HCT116 (cell line): ENCODE data around the gene UMAD1. TPM values are rescaled to one million over a fixed set of nuclear protein-coding genes. Genes with fewer than 3 reads are reported as not detected.

Experiments used
- ATAC-seq: fragments of 200-7000 bp; cut with Tn5 transposase; 2 replicates; pipeline ENCODE4 v1.9.1; 2020; ENCODE audit warnings: mild to moderate bottlenecking, moderate library complexity
- BruUV-seq: library from RNA; stranded (reverse); fragments of 400-500 nt; replicated peaks from 2 replicates; lab custom pipeline; 2021; lab: Mats Ljungman, UMichigan
- CTCF ChIA-PET: fragments of 300-600 bp; sonication (Branson Sonifier 250); formaldehyde crosslinking; loops from one replicate; lab custom pipeline; 2021; ENCODE audit warnings: antibody characterized with exemption; lab: Charles Lee
- POLR2A ChIA-PET: fragments of 300-600, 350-600 bp; sonication (Branson Sonifier 250); formaldehyde crosslinking; loops from one replicate; lab custom pipeline; 2021; ENCODE audit warnings: antibody characterized with exemption; lab: Charles Lee
- RAD21 ChIA-PET, 2 experiments: fragments of 300-600 bp; sonication (Branson Sonifier 250); formaldehyde crosslinking; loops; one replicate each; lab custom pipeline; 2023; ENCODE audit warnings: low total read pairs in 2 of 2; ENCODE audit not compliant: uncharacterized antibody in 2 of 2, unreplicated experiment in 2 of 2, low non-redundant PET in 1 of 2; lab: Charles Lee
- DNase-seq: peaks from one replicate; pipeline ENCODE4 v3.0.0-alpha.2; 2010; ENCODE audit warnings: low read depth, low spot score
- H2AFZ ChIP-seq: fragments of 200-600 bp; shearing (Covaris generic), sonication (generic); 2 replicates; pipeline ENCODE4 v1.6.1; 2017; ENCODE audit warnings: low read depth, mixed run types, mixed read lengths, antibody characterized with exemption, low read length; ENCODE audit not compliant: poor library complexity, severe bottlenecking
- H3K27ac ChIP-seq: 2 replicates; pipeline ENCODE4 v1.5.1; 2012; ENCODE audit warnings: low read depth, low read length
- H3K27me3 ChIP-seq: fragments of 200-600 bp; sonication (generic); 2 replicates; pipeline ENCODE4 v1.6.1; 2016; ENCODE audit warnings: mixed run types, low read length, mixed read lengths; ENCODE audit not compliant: insufficient read depth
- H3K36me3 ChIP-seq, 2 experiments: fragments of 200-500 bp in 1 of 2; fragments of 200-600 bp in 1 of 2; sonication (Bioruptor generic) in 1 of 2; sonication (generic) in 1 of 2; 2 replicates each; pipeline versions ENCODE4 v1.5.1 to v1.6.1; 2014 to 2016; ENCODE audit warnings: low read length in 2 of 2, inconsistent platforms in 1 of 2, mixed read lengths in 1 of 2, mixed run types in 1 of 2; ENCODE audit not compliant: insufficient read depth in 2 of 2, control insufficient read depth in 1 of 2
- H3K4me1 ChIP-seq, 2 experiments: fragments of 200-600 bp in 1 of 2; sonication (generic) in 1 of 2; 2 replicates each; pipeline versions ENCODE4 v1.5.1 to v1.6.1; 2012 to 2017; ENCODE audit warnings: low read length in 2 of 2, inconsistent platforms in 1 of 2, mild to moderate bottlenecking in 1 of 2, mixed read lengths in 1 of 2, mixed run types in 1 of 2, moderate library complexity in 1 of 2; ENCODE audit not compliant: insufficient read depth in 2 of 2, control insufficient read depth in 1 of 2
- H3K4me2 ChIP-seq: fragments of 200-600 bp; sonication (generic); 2 replicates; pipeline ENCODE4 v1.6.1; 2017; ENCODE audit warnings: mixed run types, low read length, mixed read lengths
- H3K4me3 ChIP-seq, 2 experiments: fragments of 200-600 bp in 1 of 2; sonication (generic) in 1 of 2; replicated peaks in 1 of 2; 2 replicates each; pipeline ENCODE4 v1.5.1; 2011 to 2016; ENCODE audit warnings: low read length in 2 of 2, control low read depth in 1 of 2, low read depth in 1 of 2, mild to moderate bottlenecking in 1 of 2, mixed read lengths in 1 of 2, mixed run types in 1 of 2
- H3K79me2 ChIP-seq: fragments of 200-600 bp; sonication (generic); 2 replicates; pipeline ENCODE4 v1.6.1; 2017; ENCODE audit warnings: mild to moderate bottlenecking, mixed run types, low read length, moderate library complexity, mixed read lengths; ENCODE audit not compliant: insufficient read depth
- H3K9ac ChIP-seq: fragments of 200-600 bp; sonication (generic); 2 replicates; pipeline ENCODE4 v1.6.1; 2016; ENCODE audit warnings: low read length, mixed read lengths
- H3K9me2 ChIP-seq: fragments of 200-600 bp; sonication (generic), shearing (Covaris generic); 2 replicates; pipeline ENCODE4 v1.6.1; 2017; ENCODE audit warnings: mixed run types, mild to moderate bottlenecking, moderate library complexity; ENCODE audit not compliant: insufficient read depth
- H3K9me3 ChIP-seq, 2 experiments: fragments of 200-500 bp in 1 of 2; fragments of 200-600 bp in 1 of 2; sonication (Bioruptor generic) in 1 of 2; sonication (generic) in 1 of 2; 2 replicates each; pipeline ENCODE4 v1.6.1; 2014 to 2017; ENCODE audit warnings: low read length in 2 of 2, mixed read lengths in 2 of 2, inconsistent platforms in 1 of 2, low read depth in 1 of 2, mild to moderate bottlenecking in 1 of 2, mixed run types in 1 of 2, moderate library complexity in 1 of 2; ENCODE audit not compliant: control insufficient read depth in 1 of 2, insufficient read depth in 1 of 2
- H4K20me1 ChIP-seq: fragments of 200-600 bp; sonication (generic), shearing (Covaris generic); 2 replicates; pipeline ENCODE4 v1.6.1; 2017; ENCODE audit warnings: mixed run types, mild to moderate bottlenecking, moderate library complexity; ENCODE audit not compliant: insufficient read depth
- CBX3 ChIP-seq: IDR thresholded peaks from 2 replicates; pipeline ENCODE4 v1.6.1; 2012; ENCODE audit warnings: low read depth
- CEBPB ChIP-seq: IDR thresholded peaks from 2 replicates; pipeline ENCODE4 v1.6.1; 2012; ENCODE audit warnings: low read depth
- CTCF ChIP-seq, 3 experiments: fragments of 200-600 bp in 1 of 3; sonication (generic) in 1 of 3; IDR thresholded peaks in 2 of 3; conservative IDR thresholded peaks in 1 of 3; 2 replicates each; pipeline ENCODE4 v1.5.1; 2012 to 2017; ENCODE audit warnings: low read depth in 2 of 3, low read length in 2 of 3, antibody characterized with exemption in 1 of 3, borderline replicate concordance in 1 of 3, control low read depth in 1 of 3, mild to moderate bottlenecking in 1 of 3, mixed read lengths in 1 of 3, mixed run types in 1 of 3, moderate library complexity in 1 of 3; ENCODE audit not compliant: insufficient read depth in 1 of 3
- EGR1 ChIP-seq: IDR thresholded peaks from 2 replicates; pipeline ENCODE4 v1.6.1; 2012; ENCODE audit warnings: low read depth
- ELF1 ChIP-seq: IDR thresholded peaks from 2 replicates; pipeline ENCODE4 v1.6.1; 2012; ENCODE audit warnings: low read depth, borderline replicate concordance
- EZH2 ChIP-seq: fragments of 200-600 bp; sonication (generic); IDR thresholded peaks from 2 replicates; pipeline ENCODE4 v1.6.1; 2017; ENCODE audit warnings: antibody characterized with exemption, mixed run types
- REST ChIP-seq: IDR thresholded peaks from 2 replicates; pipeline ENCODE4 v1.6.1; 2012; ENCODE audit warnings: low read depth
- SIN3A ChIP-seq: IDR thresholded peaks from 2 replicates; pipeline ENCODE4 v1.6.1; 2012; ENCODE audit warnings: low read depth
- ZBTB33 ChIP-seq: IDR thresholded peaks from 2 replicates; pipeline ENCODE4 v1.6.1; 2011; ENCODE audit warnings: mild to moderate bottlenecking, low read length, moderate library complexity; ENCODE audit not compliant: insufficient replicate concordance; ENCODE audit errors: extremely low read depth
- ZFX ChIP-seq: fragments of 450-650 bp; IDR thresholded peaks from 2 replicates; pipeline ENCODE4 v1.6.1; 2017
- intact Hi-C: fragments of 100-400 bp; cut with micrococcal nuclease; formaldehyde crosslinking; loops from 2 replicates; pipeline ENCODE4 v1.10.0; 2022
- total RNA-seq: library from RNA; stranded (reverse); gene quantifications from one replicate; pipeline ENCODE4 v1.2.1, GENCODE V29; 2021; ENCODE audit not compliant: unreplicated experiment

UMAD1 gene
- total RNA-seq, 1 experiment from 2014 or later: 12.7 TPM

GRCh38 chr7:7673240-7673550, 32.6 kb downstream of the UMAD1 start:
- CTCF ChIA-PET: no interaction called here
- no peaks in the 10 kb centered on the region for H3K4me1 ChIP-seq
- H3K27ac ChIP-seq: no peak overlapping the region

GRCh38 chr7:7675686-7676085, 35.1 kb downstream of the UMAD1 start:
- Histone ChIP-seq H3K79me2 (no peaks in the 10 kb centered on the region), H3K27me3 (no peaks in the 10 kb centered on the region), H3K36me3 (no peaks in the 10 kb centered on the region; a peak in 1 of 4 replicates), H3K4me1 (no peaks in the 10 kb centered on the region), H3K9me3 (no peaks in the 10 kb centered on the region), H3K9ac (no peak overlapping the region), H3K27ac (no peak overlapping the region), H3K4me2 (no peak overlapping the region), H3K4me3 (no peak overlapping the region), H4K20me1 (no peaks in the 10 kb centered on the region), H2AFZ (no peak overlapping the region), H3K9me2 (no peaks in the 10 kb centered on the region)
- ChIA-PET CTCF (no interaction called here), RAD21 (no interaction called here), POLR2A (no interaction called here)
- no TSS peak for BruUV-seq
- ATAC-seq: no peak
- intact Hi-C loops: no loop called here
- no peak for DNase-seq
- TF ChIP-seq CTCF (IDR thresholded peaks at IDR 0.05 in 2 of 3, conservative IDR thresholded peaks at IDR 0.05 in 1 of 3; ENCODE audit: borderline replicate concordance in 1 of 3, insufficient read depth in 1 of 3, low read depth in 2 of 3, low read length in 2 of 3): no peak
- TF ChIP-seq CEBPB: no peak
- no peak for TF ChIP-seq EGR1
- TF ChIP-seq ZBTB33: no peak
- no peak for TF ChIP-seq ZFX
- TF ChIP-seq CBX3: no peak
- no peak for TF ChIP-seq SIN3A
- no peak for TF ChIP-seq ELF1
- TF ChIP-seq REST: no peak

More at GRCh38 chr7:7673240-7673550, 32.6 kb downstream of the UMAD1 start:
- Histone ChIP-seq H3K36me3 (no peaks in the 10 kb centered on the region; a peak in 1 of 4 replicates), H2AFZ (no peak overlapping the region), H3K79me2 (0 out of 2 replicates have a peak, but pooled peaks cover 5% of the 10 kb centered on the region), H3K4me3 (no peak overlapping the region), H3K27me3 (no peaks in the 10 kb centered on the region)
- ChIA-PET RAD21 (no interaction called here), POLR2A (no interaction called here)
- ATAC-seq: no peak
- TF ChIP-seq EZH2 (no peak), ZFX (no peak), CBX3 (no peak)
- TF ChIP-seq, all 23 proteins: peak for 0
- no peaks in the 10 kb centered on the region for H3K9me2 ChIP-seq
- no peak for DNase-seq
- no peaks in the 10 kb centered on the region for H3K9me3 ChIP-seq
- H3K9ac ChIP-seq: no peak overlapping the region
- intact Hi-C loops: no loop called here
- H4K20me1 ChIP-seq: no peaks in the 10 kb centered on the region
- H3K4me2 ChIP-seq: no peak overlapping the region
- no TSS peak for BruUV-seq
